CD14-positive monocyte (primary cell): ENCODE results near the gene SEMA4D. TPM values are rescaled to one million over a fixed set of nuclear protein-coding genes. Genes with fewer than 3 reads are reported as not detected.
A peak's percentile ranks its signal among the peaks of the same experiment; 100 is the strongest.

Experiments used
- DNase-seq, 3 donors: peaks; one replicate each; pipeline ENCODE4 v3.0.0-alpha.2; 2011 to 2022
- H2AFZ ChIP-seq: 2 replicates; pipeline ENCODE4 v1.6.0; 2012; ENCODE audit warnings: mild to moderate bottlenecking, low read depth, low read length, inconsistent platforms; ENCODE audit not compliant: insufficient read depth, poor library complexity, severe bottlenecking
- H3K27ac ChIP-seq, 2 donors: 1 replicate in 1 of 2; 2 replicates in 1 of 2; pipeline ENCODE4 v1.5.1; 2012 to 2013; ENCODE audit warnings: low read length in 2 of 2, control low read depth in 1 of 2, inconsistent platforms in 1 of 2, low read depth in 1 of 2, mild to moderate bottlenecking in 1 of 2
- H3K27me3 ChIP-seq, 2 donors: one replicate each; pipeline versions ENCODE4 v1.6.0 to v1.6.1; 2011 to 2013; ENCODE audit warnings: low read length in 2 of 2; ENCODE audit not compliant: control insufficient read depth in 2 of 2, insufficient read depth in 2 of 2
- H3K36me3 ChIP-seq, 2 donors: replicated peaks in 1 of 2; 1 replicate in 1 of 2; 2 replicates in 1 of 2; pipeline versions ENCODE4 v1.5.1 to v1.6.1; 2012 to 2013; ENCODE audit warnings: low read length in 2 of 2, control low read depth in 1 of 2, inconsistent platforms in 1 of 2, mild to moderate bottlenecking in 1 of 2; ENCODE audit not compliant: insufficient read depth in 2 of 2, control insufficient read depth in 1 of 2
- H3K4me1 ChIP-seq, 2 donors: 1 replicate in 1 of 2; 2 replicates in 1 of 2; pipeline versions ENCODE4 v1.5.1 to v1.6.1; 2012 to 2013; ENCODE audit warnings: low read length in 2 of 2, control low read depth in 1 of 2, inconsistent platforms in 1 of 2, mild to moderate bottlenecking in 1 of 2, moderate library complexity in 1 of 2; ENCODE audit not compliant: insufficient read depth in 2 of 2, control insufficient read depth in 1 of 2
- H3K4me2 ChIP-seq: replicated peaks from 2 replicates; pipeline ENCODE3; 2012; ENCODE audit warnings: low read length, moderate library complexity, mild to moderate bottlenecking; ENCODE audit not compliant: poor library complexity, severe bottlenecking; ENCODE audit errors: extremely low read depth
- H3K4me3 ChIP-seq, 3 experiments: fragments of 200-600 bp in 1 of 3; sonication (generic) in 1 of 3; replicated peaks in 1 of 3; 1 replicate in 2 of 3; 2 replicates in 1 of 3; pipeline ENCODE4 v1.5.1; 2011 to 2013; ENCODE audit warnings: low read length in 3 of 3, mild to moderate bottlenecking in 3 of 3, control low read depth in 2 of 3, low read depth in 2 of 3, inconsistent platforms in 1 of 3, moderate library complexity in 1 of 3
- H3K79me2 ChIP-seq: 2 replicates; pipeline ENCODE4 v1.6.0; 2012; ENCODE audit warnings: mild to moderate bottlenecking, control low read depth, inconsistent platforms, low read length, moderate library complexity; ENCODE audit not compliant: insufficient read depth
- H3K9ac ChIP-seq: 2 replicates; pipeline ENCODE4 v1.6.0; 2017; ENCODE audit warnings: low read length, mild to moderate bottlenecking; ENCODE audit not compliant: insufficient read depth, poor library complexity, severe bottlenecking
- H3K9me3 ChIP-seq, 2 donors: replicated peaks in 1 of 2; 1 replicate in 1 of 2; 2 replicates in 1 of 2; pipeline versions ENCODE4 v1.5.1 to v1.6.1; 2012 to 2013; ENCODE audit warnings: low read length in 2 of 2, control low read depth in 1 of 2; ENCODE audit not compliant: control insufficient read depth in 1 of 2, insufficient read depth in 1 of 2
- H4K20me1 ChIP-seq: 2 replicates; pipeline ENCODE4 v1.6.0; 2012; ENCODE audit warnings: mild to moderate bottlenecking, low read length, control low read depth, moderate library complexity; ENCODE audit not compliant: insufficient read depth
- H3K27ac Mint-ChIP-seq, 7 donors: one replicate each; pipeline ENCODE4 v1.8.0; 2020; ENCODE audit warnings: mild to moderate bottlenecking in 7 of 7, mixed read lengths in 7 of 7, moderate library complexity in 6 of 7, inconsistent platforms in 2 of 7
- H3K27me3 Mint-ChIP-seq, 3 donors: one replicate each; pipeline ENCODE4 v1.8.0; 2021 to 2022; ENCODE audit warnings: low read depth in 3 of 3, mild to moderate bottlenecking in 3 of 3, mixed read lengths in 3 of 3, moderate library complexity in 3 of 3, inconsistent platforms in 1 of 3
- H3K36me3 Mint-ChIP-seq, 2 donors: one replicate each; pipeline ENCODE4 v1.8.0; 2020; ENCODE audit warnings: mixed read lengths in 2 of 2, inconsistent platforms in 1 of 2, mild to moderate bottlenecking in 1 of 2
- H3K4me1 Mint-ChIP-seq: one replicate; pipeline ENCODE4 v1.8.0; 2020; ENCODE audit warnings: mild to moderate bottlenecking, mixed read lengths
- H3K4me3 Mint-ChIP-seq, 2 donors: one replicate each; pipeline ENCODE4 v1.8.0; 2020; ENCODE audit warnings: mild to moderate bottlenecking in 2 of 2, mixed read lengths in 2 of 2, moderate library complexity in 1 of 2
- H3K9me3 Mint-ChIP-seq, 7 donors: one replicate each; pipeline ENCODE4 v1.8.0; 2020 to 2022; ENCODE audit warnings: mixed read lengths in 7 of 7, mild to moderate bottlenecking in 6 of 7, moderate library complexity in 6 of 7, inconsistent platforms in 2 of 7
- CTCF ChIP-seq: fragments of 200-600 bp; IDR thresholded peaks from one replicate; pipeline ENCODE4 v1.8.0; 2022; ENCODE audit warnings: antibody characterized with exemption, mild to moderate bottlenecking
- WGBS: methylation state at CpG from one replicate; pipeline ENCODE4 v1.1.5; 2013; ENCODE audit warnings: missing lambda C conversion rate; ENCODE audit not compliant: insufficient coverage; 5-methylcytosine and 5-hydroxymethylcytosine counted together
- intact Hi-C, 2 donors: fragments of 100-400 bp; cut with micrococcal nuclease; formaldehyde crosslinking; loops; one replicate each; pipeline versions ENCODE4 v1.15.0 to v1.15.1; 2023
- polyA plus RNA-seq, 3 donors: library from polyadenylated mRNA; depleted of rRNA in 1 of 3; unstranded in 2 of 3; stranded (reverse) in 1 of 3; fragments of 300-500 nt in 2 of 3; fragments of >200 nt in 1 of 3; fragmentation: Illumina TruSeq in 2 of 3; gene quantifications; 1 replicate in 2 of 3; 2 replicates in 1 of 3; pipeline ENCODE4 v1.2.3, GENCODE V29; 2012 to 2021

Gene SEMA4D
- polyA plus RNA-seq, 3 donors: 28.2 to 117 (median 28.6) TPM

DNA sequence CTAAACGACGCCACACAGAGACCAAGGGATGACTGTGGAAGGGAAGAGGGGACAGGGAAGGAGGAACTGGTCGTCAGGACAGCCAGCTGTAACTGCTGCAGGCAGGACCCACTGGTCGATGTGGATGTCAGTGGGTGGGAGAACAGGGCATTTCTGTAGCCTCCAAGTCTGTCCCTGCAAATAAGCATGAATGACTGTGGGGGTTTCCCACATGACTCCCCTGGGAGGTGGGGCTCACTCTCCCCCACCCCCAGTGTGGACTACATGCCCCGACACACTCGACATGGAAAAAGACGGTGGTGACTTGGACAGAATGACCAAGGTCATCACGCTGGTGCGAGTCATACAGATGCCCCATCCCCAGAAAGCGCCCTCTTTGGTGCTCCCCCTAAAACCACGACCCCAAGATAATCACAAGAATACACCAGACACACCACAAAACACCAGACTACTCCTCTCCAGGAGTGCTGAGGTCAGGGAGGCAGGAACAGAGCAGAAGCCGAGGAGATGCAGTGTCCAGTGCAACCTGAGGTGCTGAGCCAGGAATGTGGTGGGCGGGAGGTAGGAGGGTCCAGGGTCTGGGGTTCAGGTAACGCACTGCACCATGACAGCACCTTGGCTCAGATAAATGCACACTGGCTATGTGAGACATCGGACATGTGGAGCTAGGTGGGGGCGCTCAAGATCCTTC, 114.7 kb downstream of the SEMA4D start:
- Histone ChIP-seq H3K9ac (no peak overlapping the region), H3K4me3 (no peak overlapping the region), H3K27ac (peak overlapping the region in 1 of 2 donors; percentile 65), H2AFZ (no peak overlapping the region), H3K36me3 (peaks cover 86 to 88% of the 10 kb centered on the region in 2 donors), H3K4me1 (peaks cover 52 to 62% of the 10 kb centered on the region in 2 donors), H3K9me3 (no peaks in the 10 kb centered on the region), H4K20me1 (no peaks in the 10 kb centered on the region), H3K4me2 (no peak overlapping the region), H3K79me2 (peaks cover 19% of the 10 kb centered on the region), H3K27me3 (no peaks in the 10 kb centered on the region)
- peaks cover 68% of the 10 kb centered on the region for H3K4me1 Mint-ChIP-seq
- peak in 1 of 3 donors; percentile 36 for DNase-seq
- H3K27me3 Mint-ChIP-seq: peaks cover 0 to 1% (median 0%) of the 10 kb centered on the region in 3 donors
- intact Hi-C loops: loop anchor here (5.0 to 10.0 kb wide), 4 partner anchors 66 to 172 kb away; partner anchors contain the start of genes SECISBP2 (in 2 of the 2) and CKS2 (in 1 of the 2)
- H3K27ac Mint-ChIP-seq: peak overlapping the region in 5 of 7 donors; percentile 8 to 84 (median 63)
- H3K36me3 Mint-ChIP-seq: peaks cover 82 to 89% of the 10 kb centered on the region in 2 donors
- H3K9me3 Mint-ChIP-seq: peaks cover 0 to 3% (median 0%) of the 10 kb centered on the region in 7 donors
- no peak overlapping the region for H3K4me3 Mint-ChIP-seq
- TF ChIP-seq CTCF: no peak
- 90% methylated on average over 12 of the region's 16 CpGs for WGBS

- Histone ChIP-seq H3K4me3 (no peak overlapping the region), H3K79me2 (peaks cover 19% of the 10 kb centered on the region), H2AFZ (no peak overlapping the region), H3K4me2 (no peak overlapping the region), H3K27me3 (no peaks in the 10 kb centered on the region), H3K4me1 (peaks cover 43 to 53% of the 10 kb centered on the region in 2 donors), H3K9me3 (no peaks in the 10 kb centered on the region), H4K20me1 (no peaks in the 10 kb centered on the region), H3K36me3 (peaks cover 91 to 92% of the 10 kb centered on the region in 2 donors), H3K27ac (peak overlapping the region; percentile 1 to 65), H3K9ac (peak overlapping the region; percentile 34)
- Mint-ChIP-seq H3K9me3 (peaks cover 0 to 3% (median 0%) of the 10 kb centered on the region in 7 donors), H3K4me1 (peaks cover 60% of the 10 kb centered on the region), H3K36me3 (peaks cover 85 to 90% of the 10 kb centered on the region in 2 donors), H3K27me3 (peaks cover 0 to 1% (median 0%) of the 10 kb centered on the region in 3 donors), H3K27ac (peak overlapping the region; percentile 46 to 84 (median 75)), H3K4me3 (no peak overlapping the region)
- DNase-seq: no peak
- TF ChIP-seq CTCF: no peak
- WGBS: 90% methylated on average over 25 of the region's 27 CpGs
- intact Hi-C loops: loop anchor here (5.0 to 10.0 kb wide), 4 partner anchors 65 to 172 kb away; partner anchors contain the start of genes SECISBP2 (in 2 of the 2) and CKS2 (in 1 of the 2)
Measured at GRCh38 chr9:89382026-89382986, 115.6 kb downstream of the SEMA4D start.
